WTC11 (cell line): Measurements from ENCODE around the gene IRX4. TPM values are rescaled to one million over a fixed set of nuclear protein-coding genes. Genes with fewer than 3 reads are reported as not detected.

ENCODE experiments used
- ATAC-seq: fragments of 200-7000 bp; cut with Tn5 transposase; 2 replicates; pipeline ENCODE4 v1.10.0; 2021; ENCODE audit warnings: mild to moderate bottlenecking, moderate library complexity
- CTCF ChIA-PET: fragments of 300-600 bp; sonication (Branson Sonifier 250); formaldehyde crosslinking; loops from one replicate; lab custom pipeline; 2021; ENCODE audit warnings: antibody characterized with exemption; lab: Charles Lee
- POLR2A ChIA-PET: fragments of 350-600 bp; sonication (Branson Sonifier 250); formaldehyde crosslinking; loops from one replicate; lab custom pipeline; 2021; ENCODE audit warnings: antibody characterized with exemption; lab: Charles Lee
- DNase-seq: peaks from one replicate; pipeline ENCODE4 v3.0.0; 2021; ENCODE audit warnings: low spot score
- H3K27ac Mint-ChIP-seq: 2 replicates; pipeline ENCODE4 v1.8.0; 2021; ENCODE audit warnings: mixed read lengths
- H3K27me3 Mint-ChIP-seq: 2 replicates; pipeline ENCODE4 v1.8.0; 2021; ENCODE audit warnings: low read depth, mild to moderate bottlenecking, moderate library complexity, mixed read lengths
- H3K36me3 Mint-ChIP-seq: 2 replicates; pipeline ENCODE4 v1.8.0; 2021; ENCODE audit warnings: mixed read lengths
- H3K4me1 Mint-ChIP-seq: 2 replicates; pipeline ENCODE4 v1.8.0; 2022; ENCODE audit warnings: mixed read lengths
- H3K4me3 Mint-ChIP-seq: 2 replicates; pipeline ENCODE4 v1.8.0; 2021; ENCODE audit warnings: mild to moderate bottlenecking, moderate library complexity, mixed read lengths
- H3K9me3 Mint-ChIP-seq: 2 replicates; pipeline ENCODE4 v1.8.0; 2021; ENCODE audit warnings: mixed read lengths
- AFF4 ChIP-seq: sonication (generic); formaldehyde crosslinking; IDR thresholded peaks from 2 replicates; pipeline ENCODE4 v1.8.1; 2023; ENCODE audit warnings: mild to moderate bottlenecking, missing genetic modification reagents, borderline replicate concordance
- ARID4B ChIP-seq: sonication (generic); formaldehyde crosslinking; IDR thresholded peaks from 2 replicates; pipeline ENCODE4 v1.8.0; 2023; ENCODE audit warnings: missing genetic modification reagents, mild to moderate bottlenecking, borderline replicate concordance
- ATF1 ChIP-seq: sonication (generic); formaldehyde crosslinking; IDR thresholded peaks from 2 replicates; pipeline ENCODE4 v1.8.1; 2023; ENCODE audit warnings: mild to moderate bottlenecking, moderate library complexity, missing genetic modification reagents
- ATF3 ChIP-seq: sonication (generic); formaldehyde crosslinking; conservative IDR thresholded peaks from 2 replicates; pipeline ENCODE4 v1.8.1; 2022; ENCODE audit warnings: mild to moderate bottlenecking, missing genetic modification reagents
- CREM ChIP-seq: sonication (generic); formaldehyde crosslinking; IDR thresholded peaks from 2 replicates; pipeline ENCODE4 v1.8.1; 2022; ENCODE audit warnings: mild to moderate bottlenecking, missing genetic modification reagents, moderate library complexity
- ETV6 ChIP-seq: sonication (generic); formaldehyde crosslinking; IDR thresholded peaks from 2 replicates; pipeline ENCODE4 v1.8.1; 2022; ENCODE audit warnings: mild to moderate bottlenecking, missing genetic modification reagents
- FOXJ3 ChIP-seq: sonication (generic); formaldehyde crosslinking; IDR thresholded peaks from 2 replicates; pipeline ENCODE4 v1.9.0; 2021; ENCODE audit warnings: missing genetic modification reagents, mild to moderate bottlenecking, borderline replicate concordance
- FOXK1 ChIP-seq: sonication (generic); formaldehyde crosslinking; IDR thresholded peaks from 2 replicates; pipeline ENCODE4 v1.8.0; 2022; ENCODE audit warnings: mild to moderate bottlenecking, moderate library complexity, missing genetic modification reagents
- GABPB1 ChIP-seq: sonication (generic); formaldehyde crosslinking; IDR thresholded peaks from 2 replicates; pipeline ENCODE4 v1.8.1; 2023; ENCODE audit warnings: mild to moderate bottlenecking, missing genetic modification reagents
- HMGA2 ChIP-seq: fragments of 250-450 bp; sonication (Bioruptor Pico); IDR thresholded peaks from 2 replicates; pipeline ENCODE4 v1.4.0; 2021; ENCODE audit warnings: mild to moderate bottlenecking, moderate library complexity
- JAZF1 ChIP-seq: fragments of 250-450 bp; sonication (Bioruptor Pico); IDR thresholded peaks from 2 replicates; pipeline ENCODE4 v1.9.0; 2021; ENCODE audit warnings: moderate library complexity, mild to moderate bottlenecking, inconsistent platforms
- MXD4 ChIP-seq: fragments of 250-450 bp; sonication (Bioruptor Pico); IDR thresholded peaks from 2 replicates; pipeline ENCODE4 v1.8.0; 2021; ENCODE audit warnings: mild to moderate bottlenecking, moderate library complexity, borderline replicate concordance
- NFE2L1 ChIP-seq: sonication (generic); formaldehyde crosslinking; IDR thresholded peaks from 2 replicates; pipeline ENCODE4 v1.8.1; 2023; ENCODE audit warnings: missing genetic modification reagents
- NR3C1 ChIP-seq: sonication (generic); formaldehyde crosslinking; conservative IDR thresholded peaks from 2 replicates; pipeline ENCODE4 v1.8.1; 2023; ENCODE audit warnings: low read depth, mild to moderate bottlenecking, missing genetic modification reagents
- SMAD3 ChIP-seq: sonication (generic); formaldehyde crosslinking; IDR thresholded peaks from 2 replicates; pipeline ENCODE4 v1.8.0; 2022; ENCODE audit warnings: missing genetic modification reagents, mild to moderate bottlenecking, borderline replicate concordance
- SOX15 ChIP-seq: fragments of 250-450 bp; sonication (Bioruptor Pico); IDR thresholded peaks from 2 replicates; pipeline ENCODE4 v1.9.0; 2021; ENCODE audit warnings: mild to moderate bottlenecking
- TEAD4 ChIP-seq: sonication (generic); formaldehyde crosslinking; IDR thresholded peaks from 2 replicates; pipeline ENCODE4 v1.8.0; 2022; ENCODE audit warnings: mild to moderate bottlenecking, missing genetic modification reagents
- ZNF416 ChIP-seq: fragments of 250-450 bp; sonication (Bioruptor Pico); IDR thresholded peaks from 2 replicates; pipeline ENCODE4 v1.9.0; 2021; ENCODE audit warnings: mild to moderate bottlenecking, inconsistent platforms
- total RNA-seq: library from RNA; stranded (reverse); gene quantifications from 3 replicates; pipeline ENCODE4 v1.2.3, GENCODE V29; 2021
- TF ChIP-seq, protein P1 (sequence below): sonication (generic); formaldehyde crosslinking; IDR thresholded peaks from 2 replicates; pipeline ENCODE4 v1.8.1; 2022; ENCODE audit warnings: mild to moderate bottlenecking, missing genetic modification reagents, moderate library complexity, borderline replicate concordance
- TF ChIP-seq, protein P2 (sequence below): sonication (generic); formaldehyde crosslinking; IDR thresholded peaks from 2 replicates; pipeline ENCODE4 v1.8.1; 2022; ENCODE audit warnings: low read depth, missing genetic modification reagents, borderline replicate concordance
- TF ChIP-seq, protein P3 (sequence below): fragments of 250-450 bp; sonication (Bioruptor Pico); IDR thresholded peaks from 2 replicates; pipeline ENCODE4 v1.9.0; 2021; ENCODE audit warnings: mild to moderate bottlenecking
- TF ChIP-seq, protein P4 (sequence below): sonication (generic); formaldehyde crosslinking; IDR thresholded peaks from 2 replicates; pipeline ENCODE4 v1.8.0; 2022; ENCODE audit warnings: mild to moderate bottlenecking, missing genetic modification reagents
- TF ChIP-seq, protein P5 (sequence below): fragments of 250-450 bp; sonication (Bioruptor Pico); IDR thresholded peaks from 2 replicates; pipeline ENCODE4 v2.1.2; 2022; ENCODE audit warnings: mild to moderate bottlenecking, moderate library complexity

Gene IRX4
- total RNA-seq, 1 experiment from 2014 or later, result 9.0 TPM

- TF ChIP-seq, protein P1, sequence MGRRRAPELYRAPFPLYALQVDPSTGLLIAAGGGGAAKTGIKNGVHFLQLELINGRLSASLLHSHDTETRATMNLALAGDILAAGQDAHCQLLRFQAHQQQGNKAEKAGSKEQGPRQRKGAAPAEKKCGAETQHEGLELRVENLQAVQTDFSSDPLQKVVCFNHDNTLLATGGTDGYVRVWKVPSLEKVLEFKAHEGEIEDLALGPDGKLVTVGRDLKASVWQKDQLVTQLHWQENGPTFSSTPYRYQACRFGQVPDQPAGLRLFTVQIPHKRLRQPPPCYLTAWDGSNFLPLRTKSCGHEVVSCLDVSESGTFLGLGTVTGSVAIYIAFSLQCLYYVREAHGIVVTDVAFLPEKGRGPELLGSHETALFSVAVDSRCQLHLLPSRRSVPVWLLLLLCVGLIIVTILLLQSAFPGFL (CRISPR knock-in tag), result no peak
- TF ChIP-seq ARID4B (CRISPR knock-in tag) (no peak), ZNF416 (CRISPR knock-in tag) (no peak), FOXJ3 (no peak), CREM (CRISPR knock-in tag) (no peak), JAZF1 (no peak), NR3C1 (no peak), ETV6 (CRISPR knock-in tag) (no peak), MXD4 (CRISPR knock-in tag) (no peak), TEAD4 (CRISPR knock-in tag) (no peak)
- TF ChIP-seq, protein P2, sequence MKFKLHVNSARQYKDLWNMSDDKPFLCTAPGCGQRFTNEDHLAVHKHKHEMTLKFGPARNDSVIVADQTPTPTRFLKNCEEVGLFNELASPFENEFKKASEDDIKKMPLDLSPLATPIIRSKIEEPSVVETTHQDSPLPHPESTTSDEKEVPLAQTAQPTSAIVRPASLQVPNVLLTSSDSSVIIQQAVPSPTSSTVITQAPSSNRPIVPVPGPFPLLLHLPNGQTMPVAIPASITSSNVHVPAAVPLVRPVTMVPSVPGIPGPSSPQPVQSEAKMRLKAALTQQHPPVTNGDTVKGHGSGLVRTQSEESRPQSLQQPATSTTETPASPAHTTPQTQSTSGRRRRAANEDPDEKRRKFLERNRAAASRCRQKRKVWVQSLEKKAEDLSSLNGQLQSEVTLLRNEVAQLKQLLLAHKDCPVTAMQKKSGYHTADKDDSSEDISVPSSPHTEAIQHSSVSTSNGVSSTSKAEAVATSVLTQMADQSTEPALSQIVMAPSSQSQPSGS, result no peak
Measured at GRCh38 chr5:1905108-1905507, 22.4 kb upstream of the IRX4 start (continued).

DNA sequence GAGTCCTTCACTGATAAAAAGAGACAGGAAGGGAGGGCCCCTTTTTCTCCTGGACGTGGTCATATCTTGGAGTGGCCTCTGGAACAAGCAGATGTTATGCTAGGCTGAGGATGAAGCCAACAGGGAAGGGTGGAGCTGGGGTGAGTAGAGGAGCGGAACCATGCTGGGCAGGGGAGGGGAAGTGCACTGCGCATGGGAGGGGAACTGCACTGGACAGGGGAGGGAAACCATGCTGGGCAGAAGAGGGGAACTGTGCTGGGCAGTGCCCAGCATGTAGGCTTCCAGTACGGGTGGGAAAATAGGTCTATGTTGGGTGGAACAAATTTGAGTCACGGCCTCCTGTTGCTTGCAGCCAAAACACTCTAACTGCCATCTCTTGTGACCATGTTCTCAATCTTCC, 19.3 kb upstream of the IRX4 start:
- H3K4me3 Mint-ChIP-seq, result no peak overlapping the region
- H3K27me3 Mint-ChIP-seq, result peaks cover 5% of the 10 kb centered on the region
- peaks cover 10% of the 10 kb centered on the region for H3K36me3 Mint-ChIP-seq
- no peaks in the 10 kb centered on the region for H3K4me1 Mint-ChIP-seq
- DNase-seq, result no peak
- H3K27ac Mint-ChIP-seq, result no peak overlapping the region
- ChIA-PET CTCF (no interaction called here), POLR2A (no interaction called here)
- ATAC-seq, result no peak
- peaks cover 38% of the 10 kb centered on the region for H3K9me3 Mint-ChIP-seq
- TF ChIP-seq AFF4 (CRISPR knock-in tag) (no peak), ATF3 (CRISPR knock-in tag) (no peak), SOX15 (CRISPR knock-in tag) (no peak), NFE2L1 (no peak), ATF1 (CRISPR knock-in tag) (no peak), HMGA2 (CRISPR knock-in tag) (no peak), GABPB1 (no peak), SMAD3 (CRISPR knock-in tag) (no peak), JAZF1 (no peak), FOXK1 (no peak)
- TF ChIP-seq, protein P3, sequence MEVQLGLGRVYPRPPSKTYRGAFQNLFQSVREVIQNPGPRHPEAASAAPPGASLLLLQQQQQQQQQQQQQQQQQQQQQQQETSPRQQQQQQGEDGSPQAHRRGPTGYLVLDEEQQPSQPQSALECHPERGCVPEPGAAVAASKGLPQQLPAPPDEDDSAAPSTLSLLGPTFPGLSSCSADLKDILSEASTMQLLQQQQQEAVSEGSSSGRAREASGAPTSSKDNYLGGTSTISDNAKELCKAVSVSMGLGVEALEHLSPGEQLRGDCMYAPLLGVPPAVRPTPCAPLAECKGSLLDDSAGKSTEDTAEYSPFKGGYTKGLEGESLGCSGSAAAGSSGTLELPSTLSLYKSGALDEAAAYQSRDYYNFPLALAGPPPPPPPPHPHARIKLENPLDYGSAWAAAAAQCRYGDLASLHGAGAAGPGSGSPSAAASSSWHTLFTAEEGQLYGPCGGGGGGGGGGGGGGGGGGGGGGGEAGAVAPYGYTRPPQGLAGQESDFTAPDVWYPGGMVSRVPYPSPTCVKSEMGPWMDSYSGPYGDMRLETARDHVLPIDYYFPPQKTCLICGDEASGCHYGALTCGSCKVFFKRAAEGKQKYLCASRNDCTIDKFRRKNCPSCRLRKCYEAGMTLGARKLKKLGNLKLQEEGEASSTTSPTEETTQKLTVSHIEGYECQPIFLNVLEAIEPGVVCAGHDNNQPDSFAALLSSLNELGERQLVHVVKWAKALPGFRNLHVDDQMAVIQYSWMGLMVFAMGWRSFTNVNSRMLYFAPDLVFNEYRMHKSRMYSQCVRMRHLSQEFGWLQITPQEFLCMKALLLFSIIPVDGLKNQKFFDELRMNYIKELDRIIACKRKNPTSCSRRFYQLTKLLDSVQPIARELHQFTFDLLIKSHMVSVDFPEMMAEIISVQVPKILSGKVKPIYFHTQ (CRISPR knock-in tag), result no peak
- TF ChIP-seq, protein P4, sequence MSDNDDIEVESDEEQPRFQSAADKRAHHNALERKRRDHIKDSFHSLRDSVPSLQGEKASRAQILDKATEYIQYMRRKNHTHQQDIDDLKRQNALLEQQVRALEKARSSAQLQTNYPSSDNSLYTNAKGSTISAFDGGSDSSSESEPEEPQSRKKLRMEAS (CRISPR knock-in tag), result no peak
- TF ChIP-seq, protein P5, sequence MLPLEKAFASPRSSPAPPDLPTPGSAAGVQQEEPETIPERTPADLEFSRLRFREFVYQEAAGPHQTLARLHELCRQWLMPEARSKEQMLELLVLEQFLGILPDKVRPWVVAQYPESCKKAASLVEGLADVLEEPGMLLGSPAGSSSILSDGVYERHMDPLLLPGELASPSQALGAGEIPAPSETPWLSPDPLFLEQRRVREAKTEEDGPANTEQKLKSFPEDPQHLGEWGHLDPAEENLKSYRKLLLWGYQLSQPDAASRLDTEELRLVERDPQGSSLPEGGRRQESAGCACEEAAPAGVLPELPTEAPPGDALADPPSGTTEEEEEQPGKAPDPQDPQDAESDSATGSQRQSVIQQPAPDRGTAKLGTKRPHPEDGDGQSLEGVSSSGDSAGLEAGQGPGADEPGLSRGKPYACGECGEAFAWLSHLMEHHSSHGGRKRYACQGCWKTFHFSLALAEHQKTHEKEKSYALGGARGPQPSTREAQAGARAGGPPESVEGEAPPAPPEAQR (CRISPR knock-in tag), result no peak
